Globus pallidus (tissue), 1 donor: ENCODE results near the gene GPC3.
A peak's percentile ranks its signal among the peaks of the same experiment; 100 is the strongest.
"Not testable (repeated sequence)": the region's sequence is repeated elsewhere in the genome, so short reads cannot be mapped to it uniquely, and the experiment has no call there.

Source experiments
- DNase-seq: peaks from one replicate; pipeline ENCODE4 v3.0.0-alpha.2; 2015; ENCODE audit warnings: low spot score

GPC3 gene

DNA sequence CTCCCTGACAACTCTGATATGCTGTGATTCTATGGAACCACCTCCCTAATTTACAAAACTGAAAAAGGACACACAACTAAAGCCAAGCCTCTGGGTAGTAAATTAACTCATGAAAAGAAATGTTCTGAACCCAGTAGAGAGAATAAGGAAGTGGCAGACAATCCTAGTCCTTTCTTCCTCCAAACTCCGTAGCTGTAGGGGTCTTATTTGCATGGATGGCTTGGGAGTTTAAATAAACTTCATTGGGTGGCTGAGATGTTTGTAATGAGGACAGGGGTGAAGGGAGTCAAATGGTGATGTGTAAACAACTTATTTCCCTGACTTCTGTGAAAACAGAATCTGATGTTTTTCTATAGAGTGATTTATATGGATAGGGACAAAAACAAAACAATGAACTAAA lies 59.3 kb downstream of the GPC3 start:
- no peak for DNase-seq

DNA sequence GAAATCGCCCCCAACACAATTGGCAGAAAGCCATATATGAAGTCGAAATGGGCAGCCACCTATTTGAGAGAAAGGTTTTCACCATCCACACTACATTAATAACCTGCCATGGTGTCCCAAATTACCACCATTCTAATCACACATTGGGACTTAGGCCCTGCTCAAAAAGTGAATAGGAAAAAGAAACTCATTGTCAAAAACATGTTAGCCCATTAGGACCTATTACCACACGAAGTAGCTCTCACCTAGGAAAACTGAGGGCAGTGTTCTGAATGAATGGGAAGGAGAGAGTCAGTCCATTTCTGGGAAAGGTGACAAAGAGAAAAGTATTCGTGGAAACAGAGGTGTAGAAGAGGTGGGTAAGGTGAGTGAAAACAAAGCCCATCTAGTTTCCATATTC lies 60.8 kb downstream of the GPC3 start:
- no peak for DNase-seq

DNA sequence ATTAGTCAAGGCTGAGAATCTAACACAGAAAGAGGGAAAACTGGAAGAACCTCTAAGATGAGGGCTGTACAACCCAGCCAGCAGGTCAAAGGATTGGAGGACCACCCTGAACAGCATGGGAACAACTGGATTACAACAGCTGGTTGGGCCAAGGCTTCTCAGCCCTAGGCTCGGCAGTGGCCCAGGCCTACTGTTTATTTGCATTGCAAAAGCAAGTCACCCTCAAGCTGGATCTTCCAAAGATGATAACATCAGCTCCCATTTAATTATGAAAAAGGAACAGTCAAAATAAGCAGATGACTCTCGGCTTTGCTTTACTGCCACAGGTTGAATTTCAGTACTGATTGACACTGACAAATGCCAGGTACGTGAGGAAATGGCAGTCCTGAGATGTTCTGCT lies 61.8 kb downstream of the GPC3 start:
- DNase-seq, result no peak

DNA sequence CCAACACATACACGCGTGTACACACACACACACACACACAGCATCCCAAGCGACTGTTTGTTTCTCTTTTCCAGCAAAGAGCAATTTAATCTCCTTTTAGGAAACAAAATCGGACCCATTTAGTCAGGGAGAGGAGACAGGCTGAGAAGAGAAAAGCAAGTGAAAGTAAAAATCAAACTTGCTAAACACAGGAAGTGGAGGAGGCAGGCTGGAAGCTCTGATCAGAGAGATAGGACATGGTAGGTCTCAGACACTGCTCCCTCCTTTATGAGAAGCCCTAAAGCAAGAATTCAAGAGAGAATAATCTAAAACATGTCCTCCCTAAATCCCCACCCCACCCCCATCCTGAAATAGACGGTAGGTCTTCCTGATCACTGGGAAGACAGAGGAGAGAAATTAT lies 62.3 kb downstream of the GPC3 start:
- no peak for DNase-seq

DNA sequence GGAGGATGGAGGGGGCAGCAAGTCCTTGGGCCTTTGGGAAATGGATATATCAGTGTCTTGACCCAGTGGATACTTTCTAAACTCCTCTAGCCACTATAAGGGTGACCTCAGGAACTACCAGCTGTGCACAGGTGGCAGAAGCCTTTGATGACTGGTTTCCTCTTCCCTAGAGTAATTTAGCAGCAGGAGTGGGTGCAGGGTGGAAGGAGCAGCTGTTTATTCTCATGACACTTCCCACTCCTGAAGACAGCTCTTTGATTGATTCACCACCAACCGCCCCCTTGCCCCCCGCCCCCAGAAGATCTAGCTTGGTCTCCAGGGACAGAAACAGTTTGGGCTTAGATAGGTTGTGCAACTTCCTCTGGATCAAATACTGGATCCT lies 63.0 kb downstream of the GPC3 start:
- no peak for DNase-seq

DNA sequence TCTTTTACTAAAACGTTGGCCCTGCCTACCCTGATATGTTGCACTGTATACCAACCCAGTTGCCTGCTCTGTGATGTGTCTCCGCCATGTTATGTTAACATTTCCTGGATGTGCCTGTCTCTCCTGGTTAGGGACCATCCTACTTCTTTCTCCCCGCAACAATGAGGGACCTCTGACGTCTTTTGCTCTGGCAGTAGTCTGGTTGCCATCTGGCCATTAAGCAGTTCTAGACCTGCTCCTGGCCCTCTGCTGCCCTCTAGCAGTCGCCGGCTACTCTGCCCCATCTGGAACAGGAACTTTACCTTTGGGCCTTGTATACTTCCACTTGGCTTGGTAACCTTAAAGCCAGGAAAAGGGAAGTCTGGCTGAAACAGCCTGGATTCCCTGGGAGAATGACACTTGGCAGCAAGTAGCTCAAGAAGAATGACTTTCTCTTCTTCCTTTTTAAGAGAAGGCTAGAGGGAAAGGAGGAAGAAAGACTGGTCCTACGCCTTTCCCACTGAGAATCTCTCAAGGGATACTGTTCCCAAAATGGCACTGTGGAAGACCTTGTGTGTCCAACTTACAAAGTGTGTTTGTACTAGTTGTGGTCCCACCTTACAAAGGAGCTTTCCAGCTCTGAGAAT lies 63.5 kb downstream of the GPC3 start:
- DNase-seq, result peak; percentile 9

DNA sequence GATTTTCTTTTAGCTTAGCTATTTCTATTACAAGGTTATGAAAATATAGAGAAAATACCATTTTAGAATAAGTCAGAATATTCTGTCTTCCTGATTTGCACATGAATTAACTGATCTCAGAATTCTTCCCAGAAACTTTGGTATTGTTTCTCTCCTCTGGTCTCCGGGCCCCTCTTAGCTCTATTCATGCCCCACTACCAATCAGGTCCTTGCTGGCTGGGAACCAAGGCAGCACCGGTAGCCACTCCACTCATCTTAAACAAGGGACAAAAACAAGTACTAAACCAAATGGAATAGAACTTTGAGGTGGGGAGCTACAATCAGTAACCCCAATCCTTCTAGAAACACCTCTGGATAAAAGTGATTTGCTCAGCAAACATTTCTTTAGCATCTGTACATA lies 64.3 kb downstream of the GPC3 start:
- no peak for DNase-seq

DNA sequence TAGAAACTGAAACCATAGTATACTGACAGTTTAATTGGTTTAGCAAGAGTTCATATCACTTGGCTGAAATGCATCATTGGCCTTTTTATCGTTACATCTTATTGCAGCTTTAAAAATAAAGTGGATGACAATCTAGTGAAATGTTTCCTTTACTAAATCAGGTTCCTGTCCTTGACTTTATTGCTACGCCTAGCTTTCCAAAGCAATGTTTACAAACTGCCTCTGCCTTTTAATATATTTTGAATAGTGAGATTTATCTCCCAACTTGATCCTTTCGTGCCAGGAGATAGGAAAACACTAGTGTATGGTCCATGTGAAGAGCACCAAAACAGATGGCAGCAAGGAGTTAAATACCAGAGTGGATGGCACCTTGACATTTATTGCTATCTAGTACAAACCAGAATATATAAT lies 67.0 kb downstream of the GPC3 start:
- DNase-seq, result no peak

DNA sequence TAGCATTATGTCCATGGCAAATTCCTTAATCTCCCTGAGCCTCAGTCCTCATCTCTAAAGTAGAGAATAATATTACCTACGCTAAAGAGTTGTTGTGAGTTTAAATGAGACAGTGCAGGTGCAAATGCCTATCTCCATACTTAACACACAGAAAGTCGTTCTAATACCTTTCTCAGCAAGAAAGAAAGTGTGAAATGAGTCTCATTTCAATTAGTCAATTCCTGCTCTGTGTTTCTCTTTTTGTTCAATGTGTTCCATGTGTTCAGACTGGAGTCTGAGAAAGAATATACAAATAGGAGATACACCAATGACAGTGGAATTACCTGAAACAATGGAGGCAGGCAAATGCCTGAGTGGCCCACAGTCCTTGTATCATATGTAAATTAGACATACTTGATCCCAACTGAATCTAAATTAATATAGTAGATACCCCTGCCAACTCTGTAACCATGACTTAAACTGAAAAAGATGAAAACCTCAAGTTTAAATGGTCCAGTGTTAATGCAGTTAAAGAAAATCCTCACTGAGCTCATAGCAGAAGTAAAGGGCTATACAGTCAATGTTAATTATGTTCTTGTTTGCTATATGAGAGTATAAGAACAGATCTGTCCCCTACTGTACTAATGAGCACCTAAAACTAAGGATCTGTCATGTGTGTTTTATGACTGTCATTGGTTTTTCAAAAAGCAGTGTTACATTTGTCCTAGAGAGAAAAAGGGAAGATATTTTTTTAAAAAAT lies 68.2 kb downstream of the GPC3 start:
- DNase-seq, result no peak

DNA sequence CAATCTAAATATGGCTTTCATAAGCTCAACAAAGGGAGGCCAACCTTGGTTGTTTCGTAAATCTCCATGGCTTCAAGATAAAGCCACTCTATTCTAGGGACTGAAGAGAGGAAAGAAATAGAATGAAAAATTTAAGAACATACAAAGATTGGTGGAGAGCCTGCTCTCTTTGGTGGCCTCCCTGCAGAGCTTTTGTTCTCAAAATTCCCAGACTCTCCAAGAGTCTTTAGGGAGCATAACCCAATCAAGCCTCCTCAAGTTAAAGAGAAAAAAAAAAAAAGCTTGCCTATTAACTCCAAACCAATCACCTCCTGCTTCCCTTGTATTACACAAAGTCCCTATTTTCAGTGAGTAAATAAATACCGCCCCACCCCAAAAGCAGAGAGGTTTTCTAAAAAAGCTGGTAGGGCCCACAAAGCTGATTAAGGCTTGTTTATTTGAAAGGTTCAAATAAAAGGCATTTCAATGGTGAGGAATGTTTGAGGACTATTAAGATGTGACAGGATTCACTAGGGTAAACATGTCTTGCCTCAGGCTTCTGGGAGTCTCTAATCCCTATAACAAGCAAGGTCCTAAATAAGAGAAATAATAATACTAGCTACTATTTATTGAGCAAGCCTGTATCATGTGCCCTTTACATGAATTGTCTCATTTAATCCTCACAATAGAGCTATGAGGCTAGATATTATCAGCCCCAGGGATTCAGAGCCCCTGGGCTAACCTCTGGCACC lies 71.6 kb downstream of the GPC3 start:
- DNase-seq, result no peak

DNA sequence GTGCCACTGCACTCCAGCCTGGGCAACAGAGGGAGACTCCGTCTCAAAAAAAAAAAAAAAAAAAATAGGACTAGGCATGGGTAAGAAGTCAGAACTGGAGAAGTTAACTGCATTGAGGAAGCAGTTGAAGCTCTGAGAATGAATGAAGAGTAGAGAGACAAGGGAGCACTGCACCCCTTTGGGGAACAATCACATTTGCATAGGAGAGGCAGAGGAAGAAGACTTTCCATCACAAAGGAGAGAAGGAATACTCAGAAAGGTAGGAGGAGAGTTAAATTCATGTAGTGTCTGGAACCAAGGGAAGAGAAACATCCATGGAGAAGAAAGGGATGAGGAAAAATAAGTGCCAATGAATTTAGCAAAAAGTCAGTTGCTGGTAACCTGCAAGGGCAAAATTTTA lies 72.4 kb downstream of the GPC3 start:
- DNase-seq, result no peak

DNA sequence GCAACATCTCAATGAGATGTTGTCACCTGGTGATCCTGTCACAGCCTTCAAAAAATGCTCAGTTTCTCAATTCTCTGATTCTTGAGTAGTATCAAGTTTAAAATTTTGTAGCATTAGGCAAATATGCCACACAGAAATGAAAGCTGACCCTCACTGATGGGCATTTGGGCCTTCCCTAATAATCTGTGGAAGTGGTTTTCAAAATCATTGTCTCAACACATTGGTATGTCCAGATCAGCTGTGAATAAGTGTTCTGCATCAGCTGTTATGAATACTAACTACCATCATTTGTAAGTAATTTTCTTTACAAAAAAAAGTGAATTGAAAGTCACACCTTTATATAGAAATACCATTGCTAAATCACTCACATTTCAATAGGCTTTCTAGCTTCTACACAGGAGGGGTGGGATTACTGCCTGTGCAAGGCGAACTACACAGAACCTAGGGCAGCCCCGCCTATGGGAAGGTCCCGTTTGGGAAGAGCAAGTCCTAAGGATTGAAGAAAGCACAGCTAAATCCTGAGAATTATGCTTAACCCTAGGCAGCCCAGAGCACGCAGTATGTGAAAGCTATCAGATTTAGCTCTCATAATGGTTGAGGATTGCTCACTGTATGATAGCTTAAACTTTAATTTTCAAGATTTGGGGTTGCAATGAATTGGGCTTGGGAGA lies 73.4 kb downstream of the GPC3 start:
- no peak for DNase-seq

DNA sequence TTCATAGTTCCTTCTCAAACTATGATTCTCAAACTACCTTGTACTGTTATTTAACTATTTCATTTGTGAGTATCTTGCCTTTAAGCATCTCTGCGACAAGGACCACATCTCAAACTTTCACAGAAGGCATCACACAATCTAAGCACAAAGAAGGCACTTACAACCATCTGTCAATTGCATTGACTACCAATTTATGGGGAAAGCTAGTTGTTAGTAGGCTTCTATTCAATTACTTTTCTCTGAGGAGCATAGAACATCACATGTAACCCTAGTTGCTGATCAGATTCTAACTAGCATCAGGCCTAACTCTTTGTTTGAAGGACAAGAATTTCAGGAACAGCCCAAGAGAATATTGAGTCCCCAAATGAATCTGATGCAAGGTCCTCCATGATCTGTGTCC lies 74.9 kb downstream of the GPC3 start:
- DNase-seq, result no peak

DNA sequence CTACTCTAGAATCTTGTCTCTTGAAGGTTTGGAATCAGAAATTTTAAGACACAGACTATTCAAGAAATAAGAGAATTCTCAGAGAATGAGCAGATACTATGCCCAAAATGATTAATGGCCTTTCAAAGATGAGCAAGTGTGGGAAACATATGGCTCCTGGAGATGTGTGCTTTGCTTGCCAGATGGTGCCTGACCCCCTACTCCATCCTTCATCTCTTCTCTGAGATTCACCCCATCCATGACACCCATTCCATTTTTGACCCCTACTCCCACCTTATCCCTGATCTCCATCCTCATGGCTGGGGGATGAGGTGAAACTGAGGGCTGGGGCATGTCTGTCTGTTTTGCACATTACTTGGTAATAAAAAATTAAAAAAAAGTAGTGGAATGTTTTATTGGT lies 75.5 kb downstream of the GPC3 start:
- DNase-seq, result no peak

DNA sequence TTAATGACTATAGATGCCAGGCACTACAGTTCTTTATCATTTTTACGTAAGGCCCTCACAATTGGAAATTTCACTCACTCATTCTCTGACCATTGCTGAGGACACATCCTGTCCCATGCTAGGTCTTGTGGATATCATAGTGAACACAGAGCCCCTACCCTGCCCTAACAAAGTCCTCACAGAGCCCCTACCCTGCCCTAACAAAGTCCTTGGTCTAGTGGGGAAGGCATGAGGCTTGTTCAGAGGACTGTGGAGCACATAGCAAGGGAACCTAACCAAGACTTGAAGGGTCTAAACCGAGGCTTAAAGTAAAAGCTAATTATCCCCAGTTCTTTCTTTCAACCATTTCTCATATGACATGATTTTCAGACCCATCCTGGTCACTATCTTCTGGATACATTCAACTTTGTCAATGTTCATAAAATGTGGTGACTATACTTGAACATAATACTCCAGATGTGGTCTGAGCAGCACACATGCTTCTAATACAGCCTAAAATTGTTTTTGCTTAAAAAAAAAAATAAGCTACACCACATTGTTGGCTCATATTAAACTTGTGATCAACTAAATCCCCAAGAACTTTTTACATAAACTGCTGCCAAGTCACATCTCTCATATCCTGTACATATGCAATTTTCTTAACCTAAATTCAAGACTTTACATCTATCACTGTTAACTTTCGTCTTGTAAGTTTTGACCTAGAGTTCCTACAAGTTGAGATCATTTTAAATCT lies 77.0 kb downstream of the GPC3 start:
- no peak for DNase-seq

DNA sequence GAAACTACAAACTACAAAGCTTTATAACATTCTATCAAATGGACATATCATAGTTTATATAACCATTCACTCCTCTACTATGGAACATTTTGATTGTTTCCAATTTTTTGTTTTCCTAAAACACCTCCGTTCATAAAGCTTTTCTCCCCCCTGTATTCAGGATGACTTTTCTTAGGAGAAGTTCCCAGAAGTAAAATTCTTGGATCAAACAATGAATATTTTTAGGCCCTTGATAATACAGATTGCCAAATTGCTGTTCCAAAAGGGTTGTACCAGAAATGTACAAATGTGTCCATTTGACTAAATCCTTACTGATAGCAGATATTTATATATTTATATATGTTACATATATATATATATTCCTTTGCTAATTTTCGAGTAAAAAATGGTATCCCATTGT lies 77.8 kb downstream of the GPC3 start:
- DNase-seq, result no peak

DNA sequence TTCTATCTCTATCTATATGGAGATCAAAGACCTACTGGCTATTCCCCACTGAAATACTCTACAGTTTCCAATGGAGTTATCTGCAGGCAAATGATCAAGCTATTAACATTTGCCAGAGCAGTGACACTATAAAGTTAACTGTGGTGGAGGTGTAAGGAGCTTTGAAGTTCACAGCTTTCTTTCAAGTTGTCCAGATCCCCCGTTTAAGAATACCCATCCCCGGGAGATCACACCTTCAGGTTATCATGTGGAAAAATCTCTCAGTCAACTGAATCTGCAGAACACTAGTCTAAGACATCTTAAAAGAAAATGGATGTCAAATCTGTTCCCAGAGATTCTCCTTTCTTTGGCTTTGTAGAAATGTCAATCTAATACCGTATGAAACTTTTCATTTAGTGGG lies 80.1 kb downstream of the GPC3 start:
- no peak for DNase-seq

DNA sequence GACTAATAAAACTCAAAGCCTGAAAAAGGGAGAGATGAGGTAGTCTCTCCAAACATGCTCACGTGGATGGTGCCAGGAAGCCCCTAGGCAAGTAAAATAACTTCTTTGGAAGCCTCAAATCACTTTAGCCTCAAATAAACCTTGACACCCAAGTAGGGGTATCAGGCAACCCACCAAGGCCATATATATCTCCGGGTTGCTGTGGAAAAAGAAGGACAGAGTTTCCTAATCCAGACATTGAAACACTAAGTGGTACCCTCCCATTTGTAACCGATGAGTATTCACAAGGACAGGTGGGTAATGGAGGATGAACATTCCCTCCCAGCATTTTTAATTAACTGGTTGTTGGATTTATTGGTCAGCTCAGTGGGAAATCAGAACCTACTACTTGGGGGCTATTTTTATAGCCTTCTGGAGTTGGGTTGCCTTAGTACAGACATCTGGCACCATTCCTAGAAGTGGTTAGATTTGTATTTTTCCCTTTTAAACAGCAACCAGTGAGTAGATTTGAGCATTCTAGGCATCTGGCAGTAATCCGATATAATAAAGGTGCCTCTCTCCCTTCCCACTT lies 87.7 kb downstream of the GPC3 start:
- DNase-seq, result no peak

DNA sequence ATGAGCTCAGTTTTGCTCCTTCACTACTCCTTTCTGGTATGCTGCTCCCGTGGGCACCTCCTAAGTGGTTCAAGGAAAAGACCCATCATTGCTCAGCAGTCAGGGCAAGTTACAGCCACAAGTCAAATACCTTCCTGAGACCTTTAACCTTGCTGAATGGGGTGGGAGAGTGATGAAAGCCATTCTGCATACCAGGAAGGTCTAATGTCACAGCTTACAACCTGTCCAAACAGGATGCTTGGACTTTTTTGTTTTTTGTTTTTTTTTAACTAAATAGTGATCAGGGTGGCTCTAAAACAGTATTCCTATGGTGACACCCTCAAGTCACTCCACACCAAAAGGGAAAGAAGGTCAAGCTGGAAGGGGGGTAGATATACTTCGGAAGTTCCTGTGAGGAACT lies 93.1 kb downstream of the GPC3 start:
- DNase-seq, result no peak

DNA sequence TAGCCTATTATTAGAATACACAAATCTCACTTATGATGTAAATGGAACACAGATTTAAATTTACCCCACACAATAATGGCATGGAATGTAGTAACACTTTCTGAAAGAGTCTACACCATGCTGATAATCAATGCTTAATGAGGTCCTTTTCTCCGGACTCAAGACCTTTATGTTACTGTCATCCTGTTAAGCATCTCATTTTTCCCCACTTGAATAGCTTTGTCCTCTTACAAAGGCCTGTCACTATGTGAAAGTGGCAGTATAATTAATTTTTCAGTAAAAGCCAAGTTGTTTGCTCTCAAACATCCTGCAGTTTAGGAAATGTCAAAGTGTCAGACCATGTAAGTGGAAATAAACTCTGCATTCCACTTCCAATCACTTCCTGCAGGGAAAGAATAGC lies 96.4 kb downstream of the GPC3 start:
- no peak for DNase-seq

DNA sequence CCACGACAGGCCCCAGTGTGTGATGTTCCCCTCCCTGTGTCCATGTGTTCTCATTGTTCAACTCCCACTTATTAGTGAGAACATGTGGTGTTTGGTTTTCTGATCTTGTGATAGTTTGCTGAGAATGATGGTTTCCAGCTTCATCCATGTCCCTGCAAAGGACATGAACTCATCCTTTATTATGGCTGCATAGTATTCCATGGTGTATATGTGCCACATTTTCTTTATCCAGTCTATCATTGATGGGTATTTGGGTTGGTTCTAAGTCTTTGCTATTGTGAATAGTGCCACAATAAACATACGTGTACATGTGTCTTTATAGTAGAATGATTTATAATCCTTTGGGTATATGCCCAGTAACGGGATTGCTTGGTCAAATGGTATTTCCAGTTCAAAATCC lies 97.3 kb downstream of the GPC3 start:
- not testable (repeated sequence) for DNase-seq
